HG02970 (cell line): Measurements from ENCODE around the gene MCC.

Experiments
- ATAC-seq: cut with Tn5 transposase; IDR thresholded peaks from one replicate; pipeline ENCODE4 v1.9.1; 2021; ENCODE audit warnings: mild to moderate bottlenecking, moderate library complexity, moderate number of reproducible peaks; ENCODE audit not compliant: unreplicated experiment, low FRiP score

Gene MCC

DNA sequence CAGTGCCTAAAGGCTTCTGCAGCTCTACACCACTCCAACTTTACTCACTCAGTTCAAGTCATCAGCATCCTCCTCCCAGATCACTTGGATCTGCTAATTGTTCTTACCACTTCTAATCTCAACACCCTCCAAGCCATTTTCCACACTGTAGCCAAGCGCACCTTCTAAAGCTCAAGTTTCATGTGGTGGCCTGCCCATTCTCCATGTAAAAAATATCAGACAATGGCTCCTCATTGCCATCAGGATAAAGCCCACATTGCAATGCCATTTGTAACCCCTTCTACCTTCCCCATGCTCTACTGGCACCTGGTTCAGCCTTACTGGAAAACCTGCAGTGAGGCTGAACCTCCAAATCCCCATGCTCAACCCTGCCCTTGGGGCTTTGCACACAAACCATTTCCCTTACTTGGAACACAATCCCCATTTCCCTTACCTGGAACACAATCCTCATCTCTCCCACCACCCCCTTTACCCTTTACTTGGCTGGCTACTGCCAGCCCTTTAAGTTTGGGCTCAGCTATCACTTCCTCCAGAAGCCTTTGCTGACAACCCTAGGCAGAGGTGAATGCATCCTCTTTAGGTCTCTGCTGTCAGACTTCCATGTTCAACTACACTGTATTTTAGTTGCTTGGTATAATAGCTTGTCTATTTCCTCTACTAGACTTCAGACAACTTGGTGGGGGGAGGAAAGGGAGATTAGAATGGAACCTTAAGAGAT is 273.5 kb downstream of the MCC start:
- no peak for ATAC-seq

DNA sequence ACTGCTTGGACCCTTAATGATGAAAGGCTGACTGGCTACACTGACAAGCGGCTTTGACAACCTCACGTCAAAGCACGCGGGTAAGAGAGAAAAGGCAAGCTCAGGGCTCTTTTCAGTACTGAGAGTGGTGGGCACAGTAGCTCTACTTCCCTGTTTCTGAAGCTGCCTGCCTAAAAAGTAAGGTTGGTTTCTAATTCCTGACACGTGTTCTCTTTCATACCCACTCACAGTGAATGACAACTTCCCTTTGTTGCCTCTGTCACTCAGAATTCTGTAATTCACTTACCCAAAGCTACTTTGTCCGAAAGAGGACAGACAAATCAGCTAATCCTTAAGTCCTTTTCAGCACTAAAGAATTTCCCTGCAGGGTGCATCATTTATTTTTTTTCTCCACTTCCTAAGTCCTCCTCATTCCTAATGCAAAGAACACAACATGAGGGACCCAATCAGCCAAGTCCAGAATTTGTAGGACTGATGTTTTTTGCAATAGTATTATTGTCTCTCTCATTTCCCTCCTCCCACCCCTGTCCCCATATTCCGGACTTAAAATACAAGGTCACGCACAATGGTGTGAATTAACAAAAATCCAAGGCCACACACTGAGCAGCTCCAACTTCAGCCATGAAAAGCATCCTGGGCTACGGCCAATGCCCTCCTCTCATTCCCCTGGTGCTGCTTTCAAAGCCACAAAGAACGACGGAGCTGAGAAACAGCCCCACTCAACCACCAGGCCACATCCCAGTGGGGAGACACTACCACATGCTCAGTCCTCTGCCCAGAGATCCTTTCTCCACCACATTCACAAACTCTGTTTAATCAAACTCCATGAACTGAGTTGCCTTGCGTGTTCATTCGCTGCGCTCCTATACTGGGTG is 274.5 kb downstream of the MCC start:
- ATAC-seq: no peak

DNA sequence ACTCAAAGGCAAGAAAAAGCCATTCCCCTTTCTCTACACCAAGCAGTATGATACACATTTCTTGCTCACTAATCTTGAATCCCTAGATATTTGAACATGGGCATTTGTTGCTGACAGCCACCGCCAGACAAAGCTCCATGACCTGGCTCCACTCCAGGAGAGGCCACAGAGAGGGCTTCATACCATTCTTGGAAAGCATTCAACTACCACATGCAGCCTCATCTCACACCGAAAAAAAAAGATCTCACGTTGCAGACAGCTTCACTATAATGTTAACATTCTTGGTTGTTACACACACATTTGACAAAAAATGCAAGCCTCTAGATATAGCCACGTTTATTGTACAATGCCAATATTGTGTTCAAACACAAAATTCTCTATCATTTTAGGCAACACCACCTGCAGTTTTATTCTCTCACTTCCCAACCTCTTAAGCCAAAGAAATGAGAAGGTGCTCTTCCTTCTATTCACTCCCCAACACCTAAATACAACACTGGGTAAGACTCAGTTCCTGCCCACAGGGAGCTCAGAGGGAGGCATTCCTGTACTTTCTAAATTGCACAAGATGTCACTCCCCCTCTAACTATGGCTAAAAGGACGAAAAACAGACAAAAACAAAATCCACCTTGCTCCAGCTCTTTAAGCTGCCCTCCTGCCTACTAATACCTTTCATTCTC is 275.9 kb downstream of the MCC start:
- ATAC-seq: no peak

DNA sequence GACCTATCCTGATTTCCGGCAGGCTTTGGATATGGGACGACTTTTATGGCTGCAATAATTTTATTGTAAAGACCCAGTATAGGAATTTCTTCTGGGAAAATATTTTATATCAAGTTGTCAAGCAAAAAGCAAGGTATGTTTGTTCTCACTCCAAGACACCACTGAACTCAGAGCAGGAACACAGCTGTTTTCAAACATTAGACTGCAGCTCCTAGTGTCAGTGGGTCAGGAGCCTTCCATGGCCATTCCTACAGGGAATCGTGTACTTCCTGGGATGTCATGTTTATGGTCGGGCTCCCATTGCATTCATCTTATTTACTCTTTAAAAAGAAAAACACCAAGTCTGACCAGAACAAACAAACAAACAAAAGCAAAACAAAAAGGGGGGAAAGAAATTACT is 278.8 kb downstream of the MCC start:
- ATAC-seq: no peak

DNA sequence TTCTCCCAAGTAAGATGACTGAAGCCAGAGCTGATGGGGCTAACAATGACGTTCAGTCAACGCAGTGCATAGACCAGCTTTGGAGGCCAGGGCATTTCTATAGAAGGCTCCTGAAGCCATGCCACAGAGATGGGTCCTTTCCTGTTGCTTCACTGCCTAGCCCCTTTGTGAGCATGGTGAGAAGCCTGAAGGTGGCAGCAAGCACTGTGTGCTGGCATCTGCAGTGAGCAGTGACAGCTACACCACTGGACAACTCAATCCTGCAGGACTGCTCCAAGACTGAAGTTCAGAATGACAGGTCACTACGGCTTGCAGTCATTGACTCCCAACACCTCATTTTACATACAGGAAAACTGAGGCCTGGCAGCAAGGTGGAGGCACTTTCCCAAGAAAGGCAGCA is 282.4 kb downstream of the MCC start:
- no peak for ATAC-seq

DNA sequence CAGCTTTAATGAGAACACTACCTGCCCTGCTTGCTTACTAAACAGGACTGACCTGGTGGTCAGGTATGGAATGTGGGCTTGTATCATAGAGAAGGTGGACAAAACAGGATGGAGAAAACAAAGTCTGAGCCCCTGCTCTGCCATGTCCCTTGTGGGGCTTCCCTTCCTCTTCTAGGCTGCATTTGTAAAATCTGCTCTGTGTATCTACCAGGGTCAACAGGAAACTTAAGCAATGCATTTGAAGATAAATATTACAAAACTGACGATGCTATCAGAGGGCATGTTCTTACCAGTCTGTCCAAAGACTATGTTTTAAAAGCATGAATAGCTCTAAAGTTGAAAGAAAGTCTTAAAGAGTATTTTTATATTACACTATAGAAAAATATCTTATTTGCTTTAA is 282.9 kb downstream of the MCC start:
- ATAC-seq: no peak

DNA sequence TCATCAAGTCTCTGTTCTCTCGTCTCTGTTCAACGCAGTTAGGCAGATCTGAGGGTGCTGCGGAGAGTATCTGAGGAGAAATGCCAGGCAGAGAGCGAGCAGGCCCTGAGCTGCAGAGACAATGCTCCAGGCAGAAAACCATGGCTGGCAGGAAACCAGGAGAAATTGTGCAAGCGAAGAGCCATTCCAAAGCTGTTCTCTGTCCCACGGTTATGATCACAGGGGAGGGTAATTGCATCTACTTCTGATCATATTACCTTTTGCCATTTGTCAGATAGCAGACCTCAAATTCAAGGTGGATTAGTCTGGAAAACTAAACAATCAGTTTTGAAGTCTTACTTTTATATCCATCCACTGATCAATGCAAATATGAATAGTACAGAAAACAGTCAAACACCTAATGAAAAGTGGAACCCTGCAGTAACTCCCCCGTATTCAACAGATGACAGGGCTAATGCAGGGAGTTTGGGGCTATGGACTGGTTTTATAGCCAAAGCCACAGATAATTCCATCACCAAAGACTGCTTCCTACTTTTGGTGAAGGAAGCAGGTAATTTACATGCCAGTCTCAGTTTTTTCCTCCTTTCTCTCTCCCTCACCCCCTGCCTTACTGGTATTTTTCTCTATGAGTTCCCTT is 283.6 kb downstream of the MCC start:
- ATAC-seq: no peak

DNA sequence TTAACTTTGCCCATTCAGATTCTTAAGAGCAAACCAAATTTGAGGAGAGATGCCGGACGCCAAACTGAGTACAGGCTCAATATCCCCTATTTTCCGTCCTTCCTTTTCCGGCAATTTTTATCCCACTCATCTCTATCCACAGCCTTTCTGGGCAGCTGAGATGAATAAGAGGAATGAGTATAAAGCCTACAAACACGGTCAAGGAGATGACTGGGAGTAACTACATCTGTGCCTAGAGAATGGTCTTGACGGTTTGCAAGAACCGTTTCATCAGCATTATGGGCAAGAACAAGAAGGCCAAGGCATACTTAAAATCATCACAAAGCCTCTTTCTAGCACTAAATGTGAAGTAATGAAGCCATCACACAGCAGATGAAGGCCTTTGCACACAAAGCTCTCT is 284.3 kb downstream of the MCC start:
- ATAC-seq: no peak

DNA sequence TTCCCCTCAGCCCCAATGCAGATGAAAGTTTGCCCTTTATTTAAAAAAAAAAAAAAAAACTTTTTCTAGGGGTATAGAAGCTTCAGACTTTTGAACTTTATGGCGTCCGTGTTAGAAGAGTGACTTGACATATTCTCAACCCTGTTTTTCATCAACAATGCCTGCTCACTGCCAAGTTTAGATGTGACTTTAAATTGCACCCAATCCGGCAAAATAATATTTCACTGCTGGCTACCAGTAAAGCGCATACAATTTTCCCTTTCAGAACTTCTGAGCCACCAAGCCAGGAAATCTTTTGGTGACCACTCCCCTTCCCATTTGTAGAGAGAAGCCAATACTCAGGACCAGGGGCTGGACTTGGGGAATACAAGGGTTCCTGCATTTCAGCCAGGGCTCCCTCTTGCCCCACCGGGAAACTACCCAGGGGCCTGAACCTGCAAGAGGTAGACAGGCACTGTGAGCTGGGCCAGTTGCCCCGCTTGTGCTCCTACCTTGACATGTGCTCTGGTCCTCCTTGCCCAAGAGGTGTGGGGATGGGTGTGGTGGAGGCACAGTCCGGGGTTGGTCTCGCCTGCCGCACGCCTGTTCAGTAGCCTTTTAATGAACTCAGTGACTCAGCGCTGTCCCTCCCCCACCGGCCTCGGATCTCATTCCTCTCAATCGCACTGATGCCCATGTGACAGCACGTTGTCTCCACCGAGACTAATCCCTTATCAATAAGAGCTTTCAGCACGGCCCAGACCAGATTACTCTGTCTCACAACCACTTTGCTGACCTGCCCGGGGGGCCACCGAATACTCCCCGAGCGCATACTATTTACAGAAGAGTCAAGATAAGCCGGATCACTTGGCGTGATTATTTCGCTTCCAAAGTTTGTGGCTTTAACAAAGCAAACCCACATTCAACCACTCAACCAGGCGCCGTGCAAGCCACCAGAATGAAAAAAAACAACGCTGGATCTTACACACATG is 285.2 kb downstream of the MCC start:
- no peak for ATAC-seq

DNA sequence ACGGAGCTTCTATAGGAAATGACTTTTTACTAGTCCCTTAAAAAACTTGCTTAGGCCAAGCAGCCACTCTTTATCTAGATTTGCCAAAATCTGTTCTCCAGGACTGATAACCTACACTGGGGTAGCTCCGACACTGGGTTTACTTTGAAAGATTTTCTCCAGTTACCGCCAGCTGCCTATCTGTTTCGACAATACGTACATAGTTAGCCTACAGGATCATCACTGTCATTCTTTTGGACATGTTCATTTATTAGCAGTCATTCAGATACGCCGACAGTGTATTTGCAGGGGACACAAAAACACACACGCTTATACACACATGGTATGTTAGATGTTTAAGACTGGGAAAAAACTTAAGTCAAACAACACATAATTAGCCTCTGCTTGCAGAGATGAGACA is 286.0 kb downstream of the MCC start:
- no peak for ATAC-seq

DNA sequence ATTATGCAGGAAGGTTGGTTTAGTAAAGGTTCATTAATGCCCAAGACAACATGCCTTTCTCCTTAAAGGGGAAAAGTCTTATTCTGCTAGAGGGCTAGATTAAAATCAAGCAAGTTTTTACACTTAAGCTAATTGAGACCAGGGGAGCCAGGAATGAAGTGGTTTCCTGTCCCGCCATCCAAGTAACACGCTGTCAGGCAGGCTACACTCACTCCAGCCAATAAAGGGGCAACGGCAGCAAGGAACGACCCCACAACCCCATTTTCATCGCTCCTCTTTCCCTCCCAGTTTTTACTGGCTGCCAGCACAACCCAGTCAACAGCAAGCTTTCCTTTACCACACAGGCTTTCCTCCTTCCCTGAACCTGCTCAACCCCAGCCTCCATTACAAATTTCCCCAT is 286.5 kb downstream of the MCC start:
- ATAC-seq: no peak

DNA sequence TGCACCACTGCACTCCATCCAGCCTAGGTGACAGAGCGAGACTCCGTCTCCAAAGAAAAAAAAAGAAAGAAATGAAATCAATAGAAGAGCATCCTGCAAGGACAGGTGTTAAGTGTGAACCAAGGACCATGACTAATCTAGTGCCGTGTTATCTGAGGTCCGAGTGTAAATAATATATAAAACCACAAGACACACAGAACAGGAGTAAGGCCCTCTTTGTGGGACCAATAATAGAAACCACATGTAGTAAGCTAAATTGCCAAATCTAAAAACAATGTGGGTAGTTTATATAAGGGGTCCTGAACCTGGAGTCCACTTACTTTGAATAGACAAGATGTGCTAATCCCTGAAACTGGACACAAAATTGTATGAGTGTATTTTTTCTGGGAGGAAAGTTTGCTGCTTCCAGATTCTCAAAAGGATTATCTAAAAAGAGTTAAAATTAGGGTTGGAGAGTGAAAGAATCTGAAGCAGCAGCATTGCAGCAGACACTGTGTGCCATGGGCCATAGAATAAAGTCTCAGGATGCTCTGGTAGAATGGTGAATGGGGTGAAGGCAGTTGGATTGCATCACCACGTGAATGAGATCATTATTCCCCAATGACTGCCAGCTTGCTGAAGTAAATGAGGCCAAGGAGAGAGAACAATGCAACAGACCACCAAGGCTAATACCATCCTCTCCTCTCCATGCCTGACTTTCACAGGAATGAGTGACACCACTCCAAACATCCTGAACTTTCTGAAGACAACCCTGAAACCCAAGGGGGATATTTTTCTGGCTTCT is 288.9 kb downstream of the MCC start:
- ATAC-seq: no peak

DNA sequence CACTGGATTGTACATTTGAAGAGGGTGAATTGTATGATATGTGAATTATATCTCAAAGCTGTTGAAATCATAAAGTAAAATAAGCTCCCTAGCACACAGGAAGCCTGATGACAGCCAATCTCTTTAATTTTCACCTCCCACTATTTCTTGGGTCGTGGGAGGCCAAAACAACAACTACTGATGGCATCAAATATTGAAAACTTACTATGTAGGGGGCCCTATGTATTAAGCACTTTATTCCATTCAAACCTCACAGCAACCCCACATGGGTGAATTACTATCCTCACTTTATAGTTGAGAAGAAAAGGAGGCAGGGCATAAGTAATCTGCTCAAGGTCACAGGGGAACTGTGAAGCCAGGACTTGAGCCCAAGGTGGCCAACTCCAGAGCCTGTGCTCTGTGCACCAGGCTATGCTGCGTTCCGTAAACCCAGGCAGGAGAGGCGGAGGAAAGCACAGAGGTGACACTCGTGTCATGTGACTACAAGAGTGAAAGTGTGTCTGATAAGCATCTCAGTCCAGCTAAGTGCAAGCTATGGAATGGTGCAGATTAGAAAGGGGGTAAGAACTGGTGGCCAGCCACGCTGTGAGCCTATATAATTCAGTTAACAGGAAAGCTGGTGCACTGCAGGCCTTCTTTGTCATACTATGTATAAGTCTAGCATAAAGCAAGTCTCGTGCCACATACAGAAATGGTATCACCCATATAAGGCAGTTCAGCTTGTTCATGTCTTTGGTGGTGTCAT is 290.6 kb downstream of the MCC start:
- ATAC-seq: no peak

DNA sequence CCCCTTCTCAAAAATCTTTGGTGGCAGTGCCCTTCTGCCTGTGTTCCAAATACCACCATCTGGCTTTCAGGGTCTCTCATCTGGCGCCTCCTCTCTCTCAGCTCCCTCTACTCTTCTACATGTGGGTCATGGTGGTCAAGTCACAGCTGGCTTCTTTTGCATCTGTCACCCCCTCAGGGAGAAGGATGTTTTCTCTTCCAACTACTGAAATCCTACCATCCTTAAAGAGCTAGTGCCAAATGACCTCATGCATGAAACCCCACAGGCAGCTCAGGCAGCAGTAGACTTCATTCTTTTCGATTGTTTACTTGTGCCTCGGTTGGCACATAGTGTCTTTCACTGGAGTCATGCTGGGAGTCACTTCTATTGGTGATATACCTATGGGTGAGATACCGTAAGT is 292.5 kb downstream of the MCC start:
- no peak for ATAC-seq

DNA sequence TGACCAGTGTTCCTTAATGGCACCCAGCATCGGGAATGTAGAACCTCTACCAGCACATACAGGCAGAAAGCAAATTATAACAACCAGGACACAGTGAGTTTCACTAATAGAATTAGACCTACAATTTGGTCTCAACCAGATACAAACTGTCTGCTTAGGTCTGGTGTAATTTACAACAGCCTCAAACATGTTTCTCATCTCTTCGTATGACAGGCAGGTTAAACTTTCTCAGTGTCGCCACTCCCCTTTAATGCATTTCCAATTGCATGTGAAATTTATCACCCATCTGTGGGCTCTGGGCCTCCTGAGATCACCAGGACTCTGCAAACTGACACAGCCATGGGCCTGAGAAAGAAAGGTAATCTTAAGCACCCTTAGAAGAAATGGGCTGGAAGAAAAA is 293.0 kb downstream of the MCC start:
- ATAC-seq: no peak

DNA sequence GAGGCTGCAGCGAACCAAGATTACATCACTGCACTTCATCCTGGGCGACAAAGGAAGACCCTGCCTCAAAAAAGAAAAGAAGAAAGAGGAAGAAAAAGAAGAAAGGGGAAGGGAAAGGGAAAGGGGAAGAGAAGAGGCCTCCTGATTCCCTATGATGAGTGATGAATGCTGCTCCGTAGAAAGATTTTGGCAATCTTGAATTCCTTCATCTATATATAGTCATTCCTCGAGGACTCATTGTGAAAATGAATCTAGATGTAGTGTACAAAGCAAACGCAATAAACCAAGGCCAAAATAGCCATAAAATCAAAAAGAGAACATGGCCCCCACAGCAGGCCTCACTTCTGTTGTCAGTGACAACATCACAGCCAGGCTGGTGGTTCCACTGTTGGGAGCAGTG is 293.7 kb downstream of the MCC start:
- no peak for ATAC-seq

DNA sequence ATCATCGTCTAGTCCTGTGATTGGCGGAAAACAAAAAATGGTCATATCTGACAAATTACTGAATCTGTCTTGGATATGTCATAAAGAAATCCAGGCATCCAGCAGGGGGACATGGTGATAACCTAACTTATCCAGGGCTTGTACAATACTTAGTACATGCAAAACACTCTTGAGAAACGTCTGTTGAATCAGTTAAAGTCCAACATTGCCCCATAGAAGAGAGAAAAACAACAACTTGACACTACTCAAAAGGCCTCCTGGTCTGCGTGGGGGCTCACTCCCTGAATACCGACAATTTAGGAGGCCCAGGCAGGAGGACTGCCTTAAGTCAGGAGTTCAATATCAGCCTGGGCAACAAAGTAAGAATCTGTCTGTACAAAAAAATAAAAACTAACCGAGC is 294.1 kb downstream of the MCC start:
- ATAC-seq: no peak

DNA sequence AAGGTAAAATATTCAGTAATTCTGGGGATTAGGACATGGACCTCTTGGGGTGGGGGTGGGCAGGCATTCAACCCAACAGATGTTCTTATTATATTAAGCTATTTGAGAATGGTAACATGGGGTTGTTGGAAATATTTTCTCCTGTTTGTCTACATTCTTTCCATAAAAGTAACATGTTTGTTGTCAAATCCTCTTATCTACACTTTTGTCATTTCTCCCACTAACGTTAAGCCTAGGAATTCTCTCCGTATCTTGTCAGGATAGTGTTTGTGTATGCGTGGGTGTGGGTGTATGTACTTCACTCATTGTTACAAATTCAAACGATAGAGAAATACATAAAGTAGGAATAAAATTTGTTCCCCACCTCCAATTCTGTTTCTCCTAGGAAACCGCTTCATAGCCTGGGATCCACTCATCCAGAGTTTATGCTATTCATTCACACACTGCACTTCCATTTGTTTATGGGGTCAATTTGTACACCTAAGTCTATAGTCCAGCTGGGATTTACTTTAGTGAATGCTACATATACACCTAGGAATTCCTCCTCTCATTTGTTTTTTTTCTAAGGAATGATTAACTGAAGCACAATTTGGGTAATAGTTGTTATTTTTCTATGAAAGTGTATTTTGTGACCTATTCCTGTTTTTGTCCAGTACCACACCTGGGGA is 294.8 kb downstream of the MCC start:
- ATAC-seq: no peak
